Myocyte (in vitro differentiated cells): Measurements from ENCODE around the gene RPAP3. TPM values are rescaled to one million over a fixed set of nuclear protein-coding genes. Genes with fewer than 3 reads are reported as not detected.

ENCODE experiments used
- DNase-seq: peaks from one replicate; pipeline ENCODE4 v3.0.0-alpha.2; 2012; ENCODE audit warnings: low read depth
- total RNA-seq: library from RNA; depleted of rRNA; stranded (reverse); fragments of >200 nt; gene quantifications from 2 replicates; pipeline ENCODE4 v1.2.3, GENCODE V29; 2014

The RPAP3 gene
- total RNA-seq, 1 donor from 2014 or later = 16.3 TPM

GRCh38 chr12:47743311-47743860 lies 37.6 kb upstream of the RPAP3 start:
- DNase-seq = no peak

GRCh38 chr12:47742253-47742825 lies 36.5 kb upstream of the RPAP3 start:
- no peak for DNase-seq

GRCh38 chr12:47741340-47741703 lies 35.5 kb upstream of the RPAP3 start:
- peak; percentile 98 for DNase-seq

- no peak for DNase-seq
Measured at GRCh38 chr12:47740606-47741339, 34.9 kb upstream of the RPAP3 start.

GRCh38 chr12:47739979-47740378 lies 34.1 kb upstream of the RPAP3 start:
- no peak for DNase-seq

GRCh38 chr12:47739297-47739696 lies 33.5 kb upstream of the RPAP3 start:
- DNase-seq = no peak

- DNase-seq = no peak
Measured at GRCh38 chr12:47737936-47738594, 32.2 kb upstream of the RPAP3 start.

DNA sequence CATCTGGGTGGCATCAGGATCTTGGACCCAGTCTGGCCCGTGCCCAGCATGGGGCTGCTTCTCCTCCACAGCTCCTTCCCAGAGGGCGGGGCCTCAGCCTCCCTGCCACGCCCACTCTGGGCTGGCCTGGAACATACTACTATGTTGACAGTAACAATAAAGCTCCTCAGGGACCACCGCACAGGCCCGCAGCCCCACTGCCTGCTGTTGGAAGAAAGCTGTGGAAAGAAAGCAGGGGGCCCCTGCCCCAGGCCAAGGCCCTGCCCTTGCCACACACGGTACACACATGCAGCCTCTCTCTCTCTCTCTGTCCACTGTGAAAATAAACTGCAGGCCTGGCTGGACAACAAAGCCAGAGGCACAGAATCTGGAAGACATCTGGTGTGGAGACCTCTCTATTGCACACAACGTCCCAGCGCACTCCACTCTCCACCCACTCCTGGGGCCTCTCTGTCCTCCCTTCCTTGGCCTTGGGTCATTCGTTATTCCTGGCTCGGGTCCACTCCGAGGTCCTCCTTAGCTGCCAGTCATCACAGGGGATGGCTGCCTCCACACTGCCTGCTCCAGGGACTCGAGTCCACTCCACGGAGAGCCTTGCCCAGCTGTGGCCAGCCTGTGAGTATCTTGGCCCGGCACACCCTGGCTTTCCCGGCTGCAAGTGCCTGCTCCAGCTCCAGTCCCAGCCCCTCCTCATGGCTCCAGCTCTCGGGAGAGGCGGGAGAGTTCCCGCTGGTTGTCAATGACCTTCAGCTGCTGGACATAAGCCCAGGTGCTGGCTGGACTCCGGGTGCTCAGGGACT lies 31.2 kb upstream of the RPAP3 start:
- peak; percentile 61 for DNase-seq

DNA sequence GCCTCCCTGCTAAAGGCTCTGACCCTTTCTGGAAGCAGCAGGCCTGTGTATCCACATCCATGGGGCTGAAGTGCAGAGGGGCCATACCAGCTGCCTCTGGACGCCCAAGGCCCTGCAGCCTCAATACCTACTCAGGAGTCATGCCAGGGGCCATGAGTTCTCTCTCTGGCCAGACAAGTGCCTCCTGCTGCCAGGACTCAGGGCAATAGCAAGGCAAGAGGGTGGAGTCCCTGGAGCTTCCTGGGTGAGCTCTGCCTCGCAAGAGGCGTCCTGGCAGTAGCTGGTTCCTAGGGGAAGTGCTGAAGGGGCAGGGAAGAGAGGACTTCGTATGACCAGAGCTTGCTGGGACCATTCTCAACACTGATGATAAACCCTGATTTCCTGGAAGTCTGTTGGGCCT lies 30.4 kb upstream of the RPAP3 start:
- DNase-seq = no peak

DNA sequence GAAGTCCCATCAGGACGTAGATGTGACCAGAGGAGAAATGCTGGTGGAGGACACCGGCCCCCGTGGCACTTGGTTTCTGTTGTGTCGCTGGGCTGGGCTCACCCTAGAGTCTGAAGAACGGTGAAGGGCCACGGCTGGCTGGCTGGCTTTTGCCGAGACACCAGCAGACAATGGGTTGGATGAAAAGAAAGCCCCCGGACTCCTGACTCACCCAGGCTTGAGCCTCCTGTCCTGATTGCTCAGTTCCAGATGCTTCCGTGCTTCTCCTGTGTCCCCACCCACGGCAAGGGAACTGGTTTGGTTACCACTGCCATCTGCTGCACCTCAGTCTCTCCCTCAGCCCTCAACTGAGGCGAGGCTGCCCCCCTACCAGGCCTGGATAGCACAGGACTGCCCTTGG lies 29.8 kb upstream of the RPAP3 start:
- no peak for DNase-seq

DNA sequence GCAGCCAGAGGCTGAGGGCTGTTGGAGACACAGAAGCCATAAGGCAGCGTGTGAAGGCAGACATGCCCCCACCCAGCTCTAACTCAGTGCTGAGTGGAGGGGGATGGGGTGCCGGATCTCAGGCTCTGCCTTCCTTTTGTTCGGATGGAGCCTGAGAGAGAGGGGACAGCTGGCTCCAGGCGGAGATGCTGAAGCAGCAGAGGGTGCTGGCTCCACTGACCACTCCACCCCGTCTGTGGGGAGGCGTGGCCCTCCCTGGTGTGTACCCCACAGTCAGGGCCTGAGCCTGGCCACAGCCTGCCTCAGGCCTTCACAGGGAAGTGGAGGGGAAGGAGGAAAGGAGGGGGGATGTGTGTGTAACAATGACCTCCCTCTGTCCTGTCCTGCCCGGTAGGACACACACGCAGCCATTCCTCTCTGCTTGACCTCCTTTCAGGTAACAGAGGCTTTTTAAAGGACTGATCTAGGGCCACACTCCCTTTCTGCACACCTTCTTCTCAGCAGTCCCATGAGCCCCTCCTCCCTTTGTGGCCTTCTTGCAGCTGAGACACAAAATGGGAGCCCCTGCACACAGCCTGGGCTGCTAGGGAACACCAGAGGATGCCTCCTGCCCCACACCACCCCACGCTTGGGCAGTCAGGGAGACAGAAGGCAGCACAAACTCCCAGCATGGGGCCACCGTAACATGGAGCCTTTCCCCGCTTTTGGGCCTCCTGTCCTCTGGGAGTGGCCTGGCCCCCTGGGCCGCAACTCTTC lies 29.1 kb upstream of the RPAP3 start:
- DNase-seq = peak; percentile 49

- no peak for DNase-seq
Measured at GRCh38 chr12:47733142-47733541, 27.3 kb upstream of the RPAP3 start.

DNA sequence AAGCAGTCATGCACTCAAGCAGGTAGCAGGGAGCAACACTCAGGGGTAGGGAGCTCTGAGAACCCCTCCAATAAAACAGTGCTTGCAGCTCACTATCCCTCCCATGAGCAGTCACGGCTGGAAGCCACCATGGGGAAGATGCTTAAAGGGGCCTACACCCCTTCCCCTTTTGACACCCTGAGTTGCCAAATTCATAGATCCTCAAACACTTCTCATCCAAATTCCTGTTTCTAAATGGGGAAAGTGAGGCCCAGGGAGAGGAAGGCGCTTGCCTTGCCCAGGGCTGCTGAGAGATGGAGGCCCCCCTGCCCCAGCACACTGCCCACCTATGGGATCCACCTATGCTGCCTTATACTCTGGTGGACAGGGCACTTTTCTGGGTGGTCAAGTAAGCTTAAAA lies 26.7 kb upstream of the RPAP3 start:
- DNase-seq = no peak

DNA sequence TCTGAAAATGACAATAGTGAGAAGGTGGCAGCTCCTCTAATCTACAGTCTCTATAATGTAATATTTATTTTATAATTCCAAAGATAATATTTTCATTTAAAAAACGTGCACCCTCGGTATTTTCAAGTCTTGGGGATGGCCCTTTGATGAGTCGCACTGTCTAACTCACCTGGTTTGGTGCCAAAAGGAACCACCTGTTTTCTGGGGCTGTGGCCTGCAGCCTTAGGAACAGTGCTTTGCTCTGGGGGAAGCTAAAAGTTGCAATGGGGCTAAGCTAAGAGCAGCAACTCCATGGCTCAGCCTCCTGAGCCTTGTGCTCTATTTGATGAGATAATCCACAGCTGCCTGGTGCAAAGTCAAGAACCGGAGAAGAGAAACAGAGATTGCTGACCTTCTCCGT lies 25.9 kb upstream of the RPAP3 start:
- peak; percentile 64 for DNase-seq

DNA sequence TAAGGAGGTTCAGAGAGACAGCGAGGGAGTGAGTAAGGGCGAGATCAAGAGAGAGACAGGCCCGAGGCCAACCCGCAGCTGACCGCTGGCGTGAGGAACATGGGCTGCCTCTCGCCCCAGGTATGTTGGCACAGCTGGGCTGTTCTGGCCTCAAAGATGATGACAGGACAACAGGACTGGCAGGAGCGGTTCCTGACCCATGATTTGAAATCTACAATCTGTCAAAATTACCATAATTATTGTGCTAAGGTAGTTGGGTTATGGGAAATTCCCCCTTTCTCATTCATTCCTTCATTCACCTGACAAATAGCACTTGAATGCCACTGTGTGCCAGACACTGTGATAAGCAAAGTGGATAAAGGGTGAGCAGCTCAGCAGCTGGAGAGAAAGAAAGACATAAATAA lies 24.5 kb upstream of the RPAP3 start:
- peak; percentile 80 for DNase-seq

DNA sequence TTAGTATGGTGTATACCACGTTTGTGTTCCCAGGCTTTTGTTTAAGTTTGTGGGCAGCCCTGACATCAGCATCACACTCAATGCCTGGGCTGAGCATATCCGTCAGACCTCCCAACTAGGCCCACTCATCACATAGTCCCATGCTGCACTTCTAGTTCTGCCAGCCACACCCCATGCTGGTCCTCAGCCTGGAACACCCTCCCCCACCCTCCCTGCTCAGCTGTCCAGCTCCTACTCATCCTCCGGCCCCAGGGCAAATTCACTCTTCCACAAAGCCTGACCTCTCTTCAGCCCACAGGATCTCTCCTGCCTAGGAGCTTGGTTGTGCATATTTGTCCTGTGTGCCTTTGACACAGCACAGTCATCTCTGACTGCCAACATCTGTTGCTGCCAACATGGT lies 23.4 kb upstream of the RPAP3 start:
- DNase-seq = peak; percentile 91

DNA sequence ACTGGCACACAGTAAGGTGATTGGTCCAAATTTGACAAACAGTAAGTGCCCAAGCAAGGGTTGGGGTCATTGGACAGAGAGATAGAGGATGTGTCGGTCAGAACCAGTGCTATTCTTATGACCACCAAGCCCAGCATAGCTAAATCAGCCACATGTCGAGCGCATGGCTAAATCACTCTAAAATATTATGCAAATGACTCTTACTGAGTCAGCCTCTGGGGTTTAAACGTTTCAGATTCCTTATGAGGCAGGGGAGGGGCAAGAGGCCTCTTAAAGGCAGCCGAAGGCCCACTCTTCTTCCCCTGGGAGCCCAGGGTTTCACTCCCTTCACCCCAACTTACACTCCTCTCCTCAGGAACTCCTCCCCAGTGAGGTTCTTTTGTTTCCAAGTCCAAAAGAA lies 20.1 kb upstream of the RPAP3 start:
- DNase-seq = peak; percentile 83

DNA sequence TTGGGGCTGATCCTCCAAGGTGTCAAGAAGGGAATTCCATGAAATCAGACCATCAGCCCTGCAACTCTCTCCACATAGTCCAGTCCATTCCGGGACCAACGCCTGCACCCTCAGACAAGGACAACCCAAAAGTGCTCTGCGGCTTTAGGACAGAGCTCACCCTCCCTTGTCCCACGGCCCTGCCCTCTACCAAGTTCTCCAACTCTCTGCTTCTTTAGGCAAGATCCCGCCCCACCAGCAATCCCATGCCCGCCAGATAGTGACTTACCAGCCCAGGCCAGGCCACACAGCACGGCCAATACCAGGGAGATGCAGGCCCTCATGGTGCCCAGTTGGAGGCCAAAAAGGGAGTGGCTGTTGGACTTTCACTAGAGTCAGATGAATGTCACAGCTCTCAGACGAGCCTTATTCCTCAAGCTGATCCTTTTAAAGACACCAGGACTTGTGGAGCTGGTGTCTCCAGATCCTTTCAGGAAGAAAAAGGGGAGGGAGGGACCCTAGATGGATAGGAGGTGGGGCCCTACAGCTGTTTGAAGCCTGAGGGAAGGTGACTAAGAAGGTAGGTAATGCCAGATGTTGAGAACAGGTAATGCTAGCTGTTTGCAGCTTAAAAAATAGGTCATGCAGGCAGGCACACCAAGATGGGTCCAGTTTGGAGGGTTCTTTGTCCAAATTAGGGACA lies 19.4 kb upstream of the RPAP3 start, which contains the start of gene ENDOU:
TSS of gene ENDOU (minus strand) at position 400 of the 682 bp plus-strand sequence. CDS start at position 323, 77 bp downstream.
- no peak for DNase-seq

DNA sequence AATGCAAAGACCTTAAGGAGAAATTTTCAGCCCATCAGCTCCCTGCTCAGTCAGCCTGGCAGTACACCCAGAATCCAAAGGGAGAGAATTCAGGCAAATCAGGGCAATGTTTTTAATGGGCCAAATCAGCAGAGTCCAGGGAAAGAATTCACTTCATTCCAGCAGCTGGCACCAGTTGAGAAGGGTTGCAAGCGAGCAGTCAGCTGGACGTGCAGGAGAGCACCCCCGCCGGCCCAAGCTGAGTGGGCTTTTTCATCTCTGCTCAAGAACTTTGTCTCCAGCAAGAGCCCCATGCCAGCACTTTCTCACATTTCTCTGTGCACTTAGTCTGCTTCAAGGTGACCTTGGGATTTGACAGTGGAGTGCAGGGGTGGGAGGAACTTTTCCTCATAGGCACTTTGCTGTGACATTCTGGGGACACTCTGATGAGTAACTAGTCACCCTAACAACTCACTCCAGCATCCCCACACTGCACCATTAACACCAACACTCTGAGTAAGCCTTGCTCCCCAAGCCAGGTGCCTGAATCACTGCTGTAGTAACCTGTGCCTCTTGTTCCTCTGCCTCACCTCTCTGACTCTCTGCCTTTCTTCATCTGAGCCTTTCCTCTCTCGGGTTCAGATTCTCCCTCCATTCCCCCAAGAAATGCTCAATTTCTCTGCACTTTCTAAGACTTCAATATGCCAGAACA lies 17.3 kb upstream of the RPAP3 start:
- no peak for DNase-seq
